HG02870 (cell line): ENCODE data around the gene SYNPO.

Experiments
- ATAC-seq: cut with Tn5 transposase; IDR thresholded peaks from one replicate; pipeline ENCODE4 v1.9.1; 2021; ENCODE audit warnings: mild to moderate bottlenecking, moderate library complexity; ENCODE audit not compliant: unreplicated experiment

The SYNPO gene

GRCh38 chr5:150639751-150640150, 709 bp upstream of the SYNPO start:
- ATAC-seq, result no peak

GRCh38 chr5:150641006-150641570, 628 bp downstream of the SYNPO start:
- no peak for ATAC-seq

GRCh38 chr5:150641824-150642566, 1.5 kb downstream of the SYNPO start:
- ATAC-seq, result no peak

DNA sequence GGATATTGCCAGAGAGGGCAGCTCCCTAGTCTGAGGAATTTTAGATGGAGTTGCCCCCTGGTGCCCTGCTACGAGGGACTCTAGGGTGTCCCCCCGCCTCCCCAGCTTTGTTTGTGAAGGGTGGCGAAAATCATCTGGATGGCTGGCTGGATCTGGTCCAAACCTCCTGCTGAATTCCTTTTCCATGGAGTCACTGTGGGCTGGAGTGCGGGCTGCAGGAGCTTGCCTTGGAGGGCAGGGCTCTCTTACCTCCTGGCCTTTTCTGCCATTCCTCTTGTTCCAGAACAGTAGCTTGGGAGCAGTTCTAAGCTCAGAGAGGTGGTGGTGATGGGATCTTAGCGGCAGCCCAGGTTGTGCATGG, 2.1 kb downstream of the SYNPO start:
- ATAC-seq, result no peak

DNA sequence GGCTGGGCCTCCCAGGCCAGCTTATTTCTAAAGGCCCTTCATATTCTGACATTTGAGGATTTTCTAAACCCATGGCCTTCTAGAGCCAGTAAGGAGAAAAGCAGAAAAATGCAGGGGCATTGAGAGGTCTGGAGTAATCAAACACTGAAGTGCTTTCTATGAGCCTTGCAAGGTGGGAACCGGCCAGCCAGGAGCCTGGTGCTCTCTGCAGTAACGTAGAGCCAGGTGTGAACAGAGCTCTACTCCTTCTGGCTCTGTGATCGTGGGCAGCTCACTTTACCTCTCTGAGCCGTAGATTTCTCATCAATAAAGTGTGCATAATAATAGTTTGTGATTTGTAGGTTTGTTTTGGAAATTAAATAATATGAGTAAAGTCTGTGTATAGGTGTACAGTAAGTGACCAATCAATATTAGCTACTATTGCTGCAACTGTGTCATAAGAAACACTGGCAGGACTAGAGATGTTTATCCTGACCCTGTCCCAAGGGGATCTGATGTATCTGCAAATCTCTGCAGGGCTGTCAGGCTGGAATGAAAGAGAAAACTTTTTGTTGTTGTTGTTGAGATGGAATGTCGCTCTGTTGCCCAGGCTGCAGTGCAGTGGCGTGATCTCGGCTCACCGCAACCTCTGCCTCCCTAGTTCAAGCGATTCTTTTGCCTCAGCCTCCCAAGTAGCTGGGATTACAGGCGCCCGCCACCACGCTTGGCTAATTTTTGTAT, 2.7 kb downstream of the SYNPO start:
- ATAC-seq, result no peak

- no peak for ATAC-seq
These were observed 3.6 kb downstream of the SYNPO start for GRCh38 chr5:150644058-150644457.

DNA sequence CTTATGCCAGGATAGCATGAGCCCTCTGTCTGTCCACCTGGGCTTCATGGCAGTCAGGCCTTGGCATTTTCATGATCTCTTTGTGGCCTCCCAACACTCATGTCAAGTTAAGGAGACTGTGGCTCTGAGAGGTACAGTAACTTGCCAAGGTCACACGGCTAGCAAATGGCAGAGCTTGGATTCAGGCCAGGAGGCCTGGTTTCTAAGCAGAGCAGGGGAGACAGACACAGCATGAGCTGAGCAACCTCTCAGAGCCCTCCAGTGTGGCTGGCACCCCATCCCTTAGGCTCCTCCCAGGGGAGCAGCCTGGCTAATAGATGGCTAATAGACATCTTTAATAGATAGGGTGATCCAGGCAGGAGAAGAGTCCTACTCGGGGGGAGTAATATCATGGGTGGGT, 4.1 kb downstream of the SYNPO start:
- no peak for ATAC-seq

- no peak for ATAC-seq
These were observed 4.7 kb downstream of the SYNPO start for GRCh38 chr5:150645070-150645700.

GRCh38 chr5:150647275-150648251, 7.1 kb downstream of the SYNPO start:
- no peak for ATAC-seq

GRCh38 chr5:150648294-150649107, 8.0 kb downstream of the SYNPO start:
- ATAC-seq, result no peak

GRCh38 chr5:150649108-150650020, 8.9 kb downstream of the SYNPO start:
- no peak for ATAC-seq

- ATAC-seq, result no peak
These were observed 9.9 kb downstream of the SYNPO start for GRCh38 chr5:150650021-150651006.

DNA sequence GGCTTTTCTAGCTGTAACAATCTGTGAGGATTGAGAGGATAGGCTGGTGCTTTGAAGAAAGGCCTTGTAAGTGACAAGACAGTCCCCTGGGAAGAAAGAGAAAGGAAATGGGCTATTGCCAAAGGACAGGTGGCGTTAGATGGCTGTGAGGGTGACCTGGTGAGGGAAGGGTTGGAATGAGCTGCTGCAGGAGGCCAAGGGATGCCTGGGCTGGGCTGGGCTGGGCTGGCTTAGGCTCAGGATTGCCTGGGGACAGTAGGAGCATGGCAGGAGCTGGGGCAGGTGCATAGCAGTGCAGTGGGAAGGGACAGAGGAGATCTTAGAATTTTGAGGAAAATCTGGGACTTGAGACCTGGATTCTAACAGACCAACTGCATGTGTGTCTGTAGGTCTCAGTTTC, 10.9 kb downstream of the SYNPO start:
- ATAC-seq, result no peak

DNA sequence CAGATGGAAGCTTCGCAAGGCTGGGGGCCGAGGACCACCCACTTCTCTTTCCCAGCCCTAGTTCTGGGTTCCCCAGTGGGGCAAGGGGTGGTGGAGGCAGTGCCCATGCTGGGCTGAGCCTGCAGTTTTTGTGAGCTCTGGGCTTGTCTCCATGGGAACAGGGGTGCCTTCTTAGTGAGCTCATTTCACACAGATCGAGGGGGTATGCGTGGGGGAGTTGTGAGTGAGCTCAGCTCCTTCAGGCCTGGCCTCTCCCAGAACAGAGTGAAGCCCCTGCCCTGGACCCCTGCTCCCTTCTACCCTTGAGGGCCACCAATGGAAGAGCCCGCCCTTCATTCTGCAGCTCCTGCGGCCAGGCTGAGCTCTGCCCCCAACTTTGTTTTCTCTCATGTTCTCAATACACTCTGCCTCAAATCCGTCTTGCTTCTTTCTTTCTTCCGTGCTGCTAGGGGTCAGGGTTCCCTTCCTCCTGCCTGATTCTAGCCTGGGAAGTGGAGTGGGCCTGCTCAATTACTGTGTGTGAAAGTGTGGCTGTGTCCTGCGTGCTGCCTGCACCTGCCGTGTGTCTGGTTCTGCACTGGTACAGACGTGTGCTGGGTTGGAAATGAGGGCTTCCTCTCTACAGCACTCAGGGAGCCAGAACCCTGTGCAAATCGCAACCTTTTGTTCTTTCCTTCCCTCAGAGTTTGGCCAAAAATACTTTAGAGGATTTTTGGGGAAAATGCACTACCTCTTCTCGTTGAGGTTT, 11.6 kb downstream of the SYNPO start:
- no peak for ATAC-seq

- ATAC-seq, result no peak
These were observed 12.8 kb downstream of the SYNPO start for GRCh38 chr5:150653145-150653761.

- ATAC-seq, result no peak
These were observed 13.5 kb downstream of the SYNPO start for GRCh38 chr5:150653762-150654556.
